ENCODE data around the gene HDAC4.
"Not testable (repeated sequence)": the region's sequence is repeated elsewhere in the genome, so short reads cannot be mapped to it uniquely, and the experiment has no call there.

The HDAC4 gene

DNA sequence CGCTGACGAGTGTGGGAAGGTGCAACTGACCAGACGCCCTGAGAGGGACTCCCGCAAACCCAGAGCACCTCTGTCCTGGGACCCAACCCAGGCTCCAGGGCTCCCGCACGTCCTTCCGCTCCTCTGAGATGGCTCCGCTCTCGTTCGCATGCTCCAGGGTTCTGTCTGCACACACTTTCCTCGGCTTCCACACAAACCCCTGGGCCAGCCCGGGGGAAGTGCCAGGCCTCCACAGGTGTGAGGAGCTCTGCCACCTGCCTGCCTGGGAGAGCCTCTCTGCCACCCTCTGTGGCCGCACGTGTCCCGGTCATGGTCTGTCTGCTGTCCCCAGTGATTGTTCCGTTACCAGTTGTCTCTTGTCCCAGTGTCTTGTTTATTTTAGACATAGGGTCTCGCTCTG, 222.9 kb downstream of the HDAC4 start:
- H3K36me3 Mint-ChIP-seq (ENCODE audit: insufficient read depth), result peaks cover 12% of the 10 kb centered on the region
- H3K4me3 Mint-ChIP-seq, result no peak overlapping the region
- H3K27me3 Mint-ChIP-seq, result no peaks in the 10 kb centered on the region
- ATAC-seq (replicated peaks) (no peak), DNase-seq (no peak)
- no peak overlapping the region for H3K27ac Mint-ChIP-seq
- peaks cover 14 to 22% of the 10 kb centered on the region in 2 donors for H3K9me3 Mint-ChIP-seq
- H3K4me1 Mint-ChIP-seq (ENCODE audit: low read depth in 2 of 2), result peaks cover 0 to 5% of the 10 kb centered on the region in 2 donors

DNA sequence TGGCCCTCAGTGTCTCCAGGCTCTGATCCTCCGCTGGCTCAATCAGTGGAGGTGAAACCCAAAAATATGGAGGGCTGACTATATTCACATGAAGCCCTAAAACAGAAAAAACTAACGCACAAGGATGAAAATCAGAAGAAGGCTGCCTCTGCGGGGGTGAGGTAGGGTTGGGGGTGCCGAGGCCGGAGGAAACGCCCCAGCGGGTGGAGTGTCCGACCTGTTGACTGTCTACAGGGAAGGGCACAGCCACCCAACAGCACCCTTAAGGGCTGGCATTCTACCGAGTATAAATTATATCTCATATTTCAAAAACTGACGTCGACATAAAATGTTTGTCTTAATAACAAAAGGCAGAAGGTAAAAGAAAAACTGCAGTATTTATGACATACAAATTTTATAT, 223.5 kb downstream of the HDAC4 start:
- no peaks in the 10 kb centered on the region for H3K27me3 Mint-ChIP-seq
- peak overlapping the region in 1 of 2 donors; percentile 77 for H3K27ac Mint-ChIP-seq
- peaks cover 17 to 28% of the 10 kb centered on the region in 2 donors for H3K9me3 Mint-ChIP-seq
- no peak for ATAC-seq (replicated peaks)
- peaks cover 4 to 5% of the 10 kb centered on the region in 2 donors for H3K4me1 Mint-ChIP-seq (ENCODE audit: low read depth in 2 of 2)
- no peak for DNase-seq
- H3K4me3 Mint-ChIP-seq, result no peak overlapping the region
- H3K36me3 Mint-ChIP-seq (ENCODE audit: insufficient read depth), result peaks cover 17% of the 10 kb centered on the region

DNA sequence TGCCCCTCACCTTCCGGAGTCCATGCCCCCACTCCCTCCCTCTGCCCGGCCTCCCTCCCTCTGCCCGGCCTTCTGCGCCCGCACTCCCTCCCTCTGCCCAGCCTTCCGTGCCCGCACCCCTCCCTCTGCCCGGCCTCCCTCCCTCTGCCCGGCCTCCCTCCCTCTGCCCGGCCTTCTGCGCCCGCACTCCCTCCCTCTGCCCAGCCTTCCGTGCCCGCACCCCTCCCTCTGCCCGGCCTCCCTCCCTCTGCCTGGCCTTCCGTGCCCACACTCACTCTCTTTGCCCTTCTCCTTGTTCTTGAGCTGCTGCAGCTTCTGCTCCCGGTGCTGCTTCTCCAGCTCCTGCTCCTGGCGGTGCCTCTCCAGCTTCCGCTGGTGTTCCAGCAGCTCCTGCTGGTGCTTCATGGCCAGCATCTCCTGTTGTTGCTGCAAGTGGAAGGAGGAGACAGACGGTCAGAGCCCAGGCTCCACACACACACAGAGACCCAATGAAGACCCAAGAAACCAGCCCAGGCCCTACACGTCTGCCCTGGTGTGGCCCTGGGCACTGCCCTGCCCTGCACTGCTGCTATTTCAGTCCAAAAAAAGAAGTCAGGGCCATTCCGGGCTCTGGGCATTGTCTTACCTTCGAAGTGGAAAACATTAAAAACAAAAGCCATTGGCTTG, 224.5 kb downstream of the HDAC4 start:
- not testable (repeated sequence) for DNase-seq; H3K27me3 Mint-ChIP-seq; ATAC-seq (replicated peaks); H3K4me1 Mint-ChIP-seq (ENCODE audit: low read depth in 2 of 2); H3K4me3 Mint-ChIP-seq
- Mint-ChIP-seq H3K27ac (peak overlapping the region in 1 of 2 donors; percentile 77), H3K9me3 (peaks cover 18 to 32% of the 10 kb centered on the region in 2 donors), H3K36me3 (ENCODE audit: insufficient read depth) (peaks cover 17% of the 10 kb centered on the region)

DNA sequence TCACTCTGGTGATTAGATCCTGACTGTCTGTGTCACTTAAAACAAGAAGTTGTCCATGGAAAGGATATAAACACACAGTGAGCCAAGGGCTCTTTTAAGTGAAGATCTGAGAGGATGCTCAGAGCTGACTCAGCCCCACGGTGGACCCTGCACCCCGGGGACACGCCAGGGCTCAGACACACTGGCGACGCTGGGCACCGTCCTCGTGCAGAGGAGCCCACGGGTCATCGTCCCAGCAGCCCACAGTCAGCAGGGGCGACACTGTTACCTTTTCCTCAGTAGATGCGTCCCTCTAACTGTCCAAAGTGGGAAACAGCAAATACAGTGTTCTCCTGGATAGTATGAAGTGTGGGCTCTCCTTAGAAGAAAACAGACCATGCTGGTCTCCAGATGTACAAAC, 225.6 kb downstream of the HDAC4 start:
- H3K4me1 Mint-ChIP-seq (ENCODE audit: low read depth in 2 of 2), result peaks cover 4 to 5% of the 10 kb centered on the region in 2 donors
- ATAC-seq (replicated peaks) (no peak), DNase-seq (no peak)
- no peaks in the 10 kb centered on the region for H3K27me3 Mint-ChIP-seq
- peaks cover 18 to 37% of the 10 kb centered on the region in 2 donors for H3K9me3 Mint-ChIP-seq
- peaks cover 17% of the 10 kb centered on the region for H3K36me3 Mint-ChIP-seq (ENCODE audit: insufficient read depth)
- H3K27ac Mint-ChIP-seq, result no peak overlapping the region
- no peak overlapping the region for H3K4me3 Mint-ChIP-seq

DNA sequence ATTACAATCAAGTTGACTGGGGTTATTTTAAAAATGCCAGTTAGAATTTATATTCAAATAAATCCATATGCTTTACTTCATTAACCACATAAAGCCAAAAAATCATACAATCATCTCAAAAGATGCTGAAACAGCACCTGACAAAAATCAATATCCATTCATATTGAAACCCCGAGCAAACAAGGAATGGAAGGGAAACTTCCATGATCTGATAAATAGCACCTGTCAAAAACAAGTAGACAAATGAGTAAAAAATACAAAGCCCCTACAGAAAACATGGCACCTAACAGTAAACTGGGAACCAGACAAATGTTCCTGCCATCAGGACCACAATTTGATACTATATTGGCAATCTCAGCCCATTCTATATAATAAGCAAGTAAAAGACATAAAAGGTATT, 227.5 kb downstream of the HDAC4 start:
- H3K9me3 Mint-ChIP-seq, result peaks cover 18 to 37% of the 10 kb centered on the region in 2 donors
- DNase-seq (no peak), ATAC-seq (replicated peaks) (no peak)
- no peak overlapping the region for H3K27ac Mint-ChIP-seq
- H3K4me3 Mint-ChIP-seq, result no peak overlapping the region
- no peaks in the 10 kb centered on the region for H3K27me3 Mint-ChIP-seq
- H3K36me3 Mint-ChIP-seq (ENCODE audit: insufficient read depth), result peaks cover 18% of the 10 kb centered on the region
- peaks cover 4 to 5% of the 10 kb centered on the region in 2 donors for H3K4me1 Mint-ChIP-seq (ENCODE audit: low read depth in 2 of 2)

DNA sequence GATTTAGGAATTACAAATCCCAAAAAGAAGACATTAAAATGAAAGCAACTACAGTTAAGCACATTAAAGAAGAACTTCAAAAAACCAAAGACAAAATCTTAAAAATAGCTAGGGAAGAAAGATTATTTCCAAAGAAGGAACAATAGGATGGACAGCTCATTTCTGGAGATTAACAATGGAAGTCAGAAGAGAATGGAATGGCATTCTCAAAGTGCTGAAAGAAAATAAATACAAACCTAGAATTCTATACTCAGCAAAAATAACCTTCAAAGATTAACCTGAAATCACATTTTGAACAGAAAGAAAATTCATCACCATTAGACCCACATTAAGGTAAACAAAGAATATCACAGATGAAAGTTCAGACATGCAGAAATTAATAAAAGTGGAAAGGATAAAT, 229.2 kb downstream of the HDAC4 start:
- no peak overlapping the region for H3K27ac Mint-ChIP-seq
- no peaks in the 10 kb centered on the region for H3K27me3 Mint-ChIP-seq

DNA sequence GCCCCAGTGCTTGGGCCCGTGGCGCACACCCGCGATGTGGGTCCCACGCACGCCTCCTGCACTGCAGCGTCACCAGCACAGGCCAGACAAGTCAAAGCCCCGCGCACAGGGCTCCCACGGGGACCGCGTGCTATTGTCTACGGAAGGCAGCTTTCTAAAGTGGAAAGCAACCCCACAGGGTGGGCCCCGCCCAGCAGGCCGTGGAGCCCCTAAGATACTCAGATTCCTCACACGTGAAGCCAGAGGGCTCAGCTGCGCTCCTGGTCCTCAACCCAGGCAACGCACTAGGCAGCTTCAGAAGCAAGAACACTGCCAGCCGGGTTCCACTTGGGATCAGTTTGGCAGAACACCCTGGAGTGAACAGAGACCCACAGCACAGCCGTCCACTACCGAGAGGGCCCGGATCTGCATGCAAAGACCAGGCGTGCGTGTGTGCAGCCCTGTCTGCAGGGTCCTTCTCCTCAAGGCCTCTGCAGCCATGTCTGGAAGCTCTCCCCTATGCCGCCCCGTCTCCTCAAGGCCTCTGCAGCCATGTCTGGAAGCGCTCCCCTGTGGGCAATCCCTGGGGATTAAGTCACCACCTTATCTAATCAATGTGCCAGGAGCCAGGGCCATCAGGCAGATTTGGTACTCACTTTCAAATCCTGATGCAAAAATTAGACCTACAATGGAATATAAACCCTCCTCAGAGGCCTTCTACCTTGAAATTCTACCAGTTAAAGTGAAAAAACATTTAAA, 231.3 kb downstream of the HDAC4 start:
- H3K4me3 Mint-ChIP-seq, result no peak overlapping the region
- peaks cover 20% of the 10 kb centered on the region for H3K36me3 Mint-ChIP-seq (ENCODE audit: insufficient read depth)
- ATAC-seq (replicated peaks) (no peak), DNase-seq (no peak)
- no peak overlapping the region for H3K27ac Mint-ChIP-seq
- H3K4me1 Mint-ChIP-seq (ENCODE audit: low read depth in 2 of 2), result peaks cover 10 to 11% of the 10 kb centered on the region in 2 donors
- H3K9me3 Mint-ChIP-seq, result peaks cover 9 to 24% of the 10 kb centered on the region in 2 donors
- no peaks in the 10 kb centered on the region for H3K27me3 Mint-ChIP-seq

More for the DNA sequence above, 229.2 kb downstream of the HDAC4 start:
- Mint-ChIP-seq H3K36me3 (ENCODE audit: insufficient read depth) (peaks cover 11% of the 10 kb centered on the region), H3K9me3 (peaks cover 14 to 31% of the 10 kb centered on the region in 2 donors), H3K4me3 (no peak overlapping the region), H3K4me1 (ENCODE audit: low read depth in 2 of 2) (peaks cover 3 to 4% of the 10 kb centered on the region in 2 donors)
- DNase-seq (no peak), ATAC-seq (replicated peaks) (no peak)

DNA sequence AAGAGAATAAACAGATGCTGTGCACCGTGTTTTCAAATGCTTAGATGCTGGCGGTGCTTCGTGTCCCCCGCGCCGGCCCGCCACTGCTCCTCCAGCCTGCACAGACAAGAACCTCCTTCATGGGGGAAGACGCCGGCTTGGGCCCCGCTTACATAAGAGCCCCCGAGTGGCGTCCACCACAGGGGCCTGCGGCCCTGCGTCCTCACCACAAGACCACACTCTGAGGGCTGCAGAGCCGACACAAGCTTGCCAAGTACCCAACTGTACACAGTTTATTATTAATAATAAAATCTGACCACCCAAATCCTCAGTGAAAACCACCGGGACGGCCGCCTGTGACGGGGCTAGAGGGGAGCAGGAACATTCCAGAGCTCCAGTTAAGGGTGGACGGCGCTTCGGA, 232.2 kb downstream of the HDAC4 start:
- Mint-ChIP-seq H3K27me3 (no peaks in the 10 kb centered on the region), H3K4me1 (ENCODE audit: low read depth in 2 of 2) (peaks cover 14 to 15% of the 10 kb centered on the region in 2 donors), H3K4me3 (no peak overlapping the region), H3K27ac (no peak overlapping the region), H3K9me3 (peaks cover 6 to 16% of the 10 kb centered on the region in 2 donors), H3K36me3 (ENCODE audit: insufficient read depth) (peaks cover 26% of the 10 kb centered on the region)
- DNase-seq (no peak), ATAC-seq (replicated peaks) (no peak)

DNA sequence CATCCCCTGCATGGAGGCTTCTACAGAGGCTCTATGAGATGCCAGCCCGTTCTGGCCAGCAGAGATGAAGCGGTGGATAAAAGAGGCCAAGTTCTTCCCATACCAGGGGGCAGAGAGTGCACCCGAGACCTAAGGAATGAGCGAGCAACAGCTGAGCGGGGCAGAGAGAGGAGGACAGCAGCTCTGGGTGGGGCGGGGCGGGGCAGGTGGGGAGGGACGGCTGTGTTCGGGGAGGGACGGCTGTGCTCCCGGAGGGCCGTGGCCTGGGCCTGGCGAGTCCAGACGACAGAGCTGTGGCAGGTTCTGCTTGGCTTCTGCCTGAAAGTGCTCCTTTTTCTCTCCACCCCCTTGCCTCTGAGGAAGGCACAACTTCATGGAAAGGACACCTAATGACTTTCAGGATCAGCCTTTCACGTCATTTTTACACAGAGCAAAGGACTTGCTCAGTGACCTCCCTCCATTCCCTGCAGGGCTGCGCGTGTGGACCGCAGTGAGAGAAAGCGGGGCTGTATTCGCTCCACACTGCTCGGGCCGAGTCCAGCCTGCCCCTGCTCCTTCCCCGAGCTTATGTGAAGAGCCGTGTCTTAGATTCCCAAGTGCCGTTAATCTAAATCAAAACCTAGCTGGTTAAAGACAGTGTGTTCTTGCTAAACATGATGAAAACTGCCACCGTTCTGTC, 232.9 kb downstream of the HDAC4 start:
- no peak overlapping the region for H3K4me3 Mint-ChIP-seq

DNA sequence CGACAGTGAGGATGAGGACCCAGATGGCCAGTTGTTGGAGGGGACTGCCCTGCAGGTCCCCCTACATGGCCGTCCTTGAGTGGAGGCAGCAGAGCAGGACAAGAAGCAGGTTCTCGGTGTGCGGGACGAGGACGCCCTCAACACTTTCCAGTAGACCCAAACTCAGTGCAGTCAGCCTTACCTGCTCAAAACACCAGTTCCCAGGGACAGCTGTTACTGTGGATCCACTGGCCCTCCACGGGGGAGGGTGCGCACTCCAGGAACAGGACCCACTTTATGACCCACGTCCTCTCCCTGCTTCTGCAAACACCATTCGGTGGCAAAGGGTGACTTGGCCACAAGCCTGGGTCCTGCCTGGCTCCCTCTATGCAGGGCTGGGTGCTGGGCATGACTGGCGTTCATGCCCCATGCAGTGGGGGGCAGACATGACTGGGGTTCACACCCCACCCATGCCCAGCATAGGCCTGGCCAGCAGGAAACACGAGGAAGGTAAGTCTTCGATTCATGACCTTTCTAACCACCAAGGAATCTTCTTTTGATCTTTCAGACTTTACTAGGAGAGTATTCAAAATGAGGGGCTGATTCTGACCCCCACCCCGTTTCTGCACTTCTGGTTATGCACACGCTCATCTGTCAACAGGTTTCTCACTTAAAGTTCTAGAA, 233.7 kb downstream of the HDAC4 start:
- H3K4me3 Mint-ChIP-seq, result no peak overlapping the region
- DNase-seq, result no peak
- peaks cover 0 to 9% of the 10 kb centered on the region in 2 donors for H3K9me3 Mint-ChIP-seq
- no peak for ATAC-seq (replicated peaks)
- H3K4me1 Mint-ChIP-seq (ENCODE audit: low read depth in 2 of 2), result peaks cover 10 to 15% of the 10 kb centered on the region in 2 donors
- H3K27ac Mint-ChIP-seq, result no peak overlapping the region
- peaks cover 22% of the 10 kb centered on the region for H3K36me3 Mint-ChIP-seq (ENCODE audit: insufficient read depth)
- H3K27me3 Mint-ChIP-seq, result no peaks in the 10 kb centered on the region

More for the DNA sequence above, 232.9 kb downstream of the HDAC4 start:
- Mint-ChIP-seq H3K27ac (no peak overlapping the region), H3K36me3 (ENCODE audit: insufficient read depth) (peaks cover 27% of the 10 kb centered on the region), H3K4me1 (ENCODE audit: low read depth in 2 of 2) (peaks cover 14 to 15% of the 10 kb centered on the region in 2 donors), H3K9me3 (peaks cover 4 to 15% of the 10 kb centered on the region in 2 donors), H3K27me3 (no peaks in the 10 kb centered on the region)
- ATAC-seq (replicated peaks) (no peak), DNase-seq (no peak)

DNA sequence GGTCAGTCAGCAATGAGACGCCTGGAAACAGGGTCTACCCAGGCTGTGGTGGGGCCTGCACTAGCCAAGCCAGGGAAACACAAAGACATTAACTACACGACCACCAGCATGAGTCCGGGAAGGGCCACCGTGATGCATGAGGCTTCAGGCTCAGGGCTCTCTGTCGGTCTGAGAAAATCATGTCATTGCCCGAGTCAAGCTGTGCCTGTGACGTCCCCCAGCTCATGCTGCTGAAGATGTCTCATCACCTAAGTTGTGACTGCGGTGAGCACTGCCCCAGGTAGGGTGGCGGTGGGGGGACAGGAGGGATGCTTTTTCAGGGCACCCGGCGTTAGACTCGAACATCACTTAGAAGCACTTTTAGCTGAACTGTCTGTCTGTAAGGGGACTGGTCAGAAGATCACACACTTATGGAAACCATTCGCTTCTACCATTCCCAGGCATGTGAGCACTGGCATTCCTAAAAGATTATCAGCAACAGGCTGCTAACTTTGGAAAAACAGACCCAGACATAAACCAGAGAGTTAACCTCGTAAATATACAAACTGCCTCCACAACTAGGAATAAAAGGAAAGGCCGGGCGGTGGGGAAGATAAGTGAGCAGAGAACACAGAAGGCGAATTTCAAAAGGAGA, 234.5 kb downstream of the HDAC4 start:
- Mint-ChIP-seq H3K4me1 (ENCODE audit: low read depth in 2 of 2) (peaks cover 10 to 15% of the 10 kb centered on the region in 2 donors), H3K27ac (no peak overlapping the region), H3K4me3 (no peak overlapping the region), H3K27me3 (no peaks in the 10 kb centered on the region), H3K36me3 (ENCODE audit: insufficient read depth) (peaks cover 26% of the 10 kb centered on the region), H3K9me3 (peaks cover 0 to 5% of the 10 kb centered on the region in 2 donors)
- no peak for ATAC-seq (replicated peaks)
- no peak for DNase-seq

DNA sequence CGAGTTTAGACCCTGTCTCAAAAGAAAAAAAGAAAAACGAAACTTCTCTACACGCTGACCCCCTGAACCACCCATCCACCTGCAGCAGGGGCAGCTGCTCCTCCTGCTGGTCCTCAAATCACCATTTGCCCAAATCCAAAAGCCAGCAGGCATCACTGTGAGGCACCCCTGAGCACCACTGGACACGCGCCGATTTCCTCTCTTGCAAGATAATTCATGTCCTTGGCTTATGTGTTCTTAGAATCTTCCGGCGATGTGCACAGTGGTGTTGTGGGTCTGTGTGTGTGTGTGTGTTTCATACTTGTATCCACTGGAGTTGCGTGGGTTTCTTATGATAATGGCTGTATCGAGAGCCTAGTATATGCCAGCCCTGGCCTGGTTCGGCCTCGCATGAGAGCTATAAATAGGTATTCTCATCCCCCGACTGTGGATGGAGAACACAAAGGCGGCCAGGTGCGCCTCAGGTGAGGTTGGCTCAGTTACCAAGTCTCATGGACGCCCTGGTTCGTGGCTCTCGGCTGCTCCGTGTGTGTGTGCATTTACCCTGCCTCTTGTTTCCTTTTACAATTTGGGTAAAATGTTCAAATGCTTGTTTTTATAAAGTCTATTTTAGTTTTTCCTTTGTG, 235.5 kb downstream of the HDAC4 start:
- Mint-ChIP-seq H3K4me1 (ENCODE audit: low read depth in 2 of 2) (peaks cover 13 to 15% of the 10 kb centered on the region in 2 donors), H3K4me3 (peak overlapping the region in 1 of 2 donors; percentile 59), H3K9me3 (no peaks in the 10 kb centered on the region), H3K27me3 (no peaks in the 10 kb centered on the region), H3K27ac (peak overlapping the region in 1 of 2 donors; percentile 16), H3K36me3 (ENCODE audit: insufficient read depth) (peaks cover 26% of the 10 kb centered on the region)
- ATAC-seq (replicated peaks), result no peak
- DNase-seq, result no peak
